Neural cell (in vitro differentiated cells): Measurements from ENCODE around the gene TRAPPC1. TPM values are rescaled to one million over a fixed set of nuclear protein-coding genes. Genes with fewer than 3 reads are reported as not detected.

ENCODE experiments used
- H2AFZ ChIP-seq: fragments of 200-600, 300-800 bp; sonication (generic), shearing (Covaris generic); 2 replicates; pipeline ENCODE4 v1.6.0; 2014; ENCODE audit warnings: low read depth, mild to moderate bottlenecking, antibody characterized with exemption, low read length, moderate library complexity
- H3F3A ChIP-seq: fragments of 200-600 bp; shearing (Covaris generic); 2 replicates; pipeline ENCODE4 v1.6.1; 2016; ENCODE audit warnings: mild to moderate bottlenecking, moderate library complexity, mixed read lengths, antibody characterized with exemption, low read length; ENCODE audit not compliant: insufficient read depth, poor library complexity, severe bottlenecking
- H3K27ac ChIP-seq: fragments of 200-600, 300-800 bp; sonication (generic), shearing (Covaris generic); 2 replicates; pipeline ENCODE4 v1.5.1; 2014; ENCODE audit warnings: mild to moderate bottlenecking, low read length, moderate library complexity
- H3K27me3 ChIP-seq: fragments of 300-800, 200-600 bp; sonication (generic), shearing (Covaris generic); 2 replicates; pipeline ENCODE4 v1.6.0; 2014; ENCODE audit warnings: mild to moderate bottlenecking, low read depth, low read length, moderate library complexity; ENCODE audit not compliant: insufficient read depth
- H3K36me3 ChIP-seq: fragments of 300-800, 200-600 bp; sonication (generic), shearing (Covaris generic); 2 replicates; pipeline ENCODE4 v1.5.1; 2014; ENCODE audit warnings: mild to moderate bottlenecking, antibody characterized with exemption, low read length, moderate library complexity; ENCODE audit not compliant: insufficient read depth
- H3K4me2 ChIP-seq: fragments of 300-800, 200-600 bp; sonication (generic), shearing (Covaris generic); 2 replicates; pipeline ENCODE4 v1.6.0; 2014; ENCODE audit warnings: mild to moderate bottlenecking, low read length
- H3K4me3 ChIP-seq: fragments of 300-800, 200-600 bp; sonication (generic), shearing (Covaris generic); 2 replicates; pipeline ENCODE4 v1.5.1; 2014; ENCODE audit warnings: mild to moderate bottlenecking, low read length, moderate library complexity
- H3K79me2 ChIP-seq: fragments of 200-600 bp; shearing (Covaris generic); replicated peaks from 2 replicates; pipeline ENCODE4 v1.6.0; 2014; ENCODE audit warnings: mild to moderate bottlenecking, low read length, moderate library complexity; ENCODE audit not compliant: insufficient read depth
- H3K9ac ChIP-seq: fragments of 300-800, 200-600 bp; sonication (generic), shearing (Covaris generic); 2 replicates; pipeline ENCODE4 v1.6.1; 2016; ENCODE audit warnings: mild to moderate bottlenecking, low read length, mixed read lengths
- H3K9me2 ChIP-seq: fragments of 200-600 bp; shearing (Covaris generic); 2 replicates; pipeline ENCODE4 v1.6.1; 2016; ENCODE audit warnings: mild to moderate bottlenecking, low read length, mixed read lengths; ENCODE audit not compliant: insufficient read depth
- H3K9me3 ChIP-seq: fragments of 200-600, 300-800 bp; sonication (generic), shearing (Covaris generic); 2 replicates; pipeline ENCODE4 v1.6.1; 2016; ENCODE audit warnings: mild to moderate bottlenecking, mixed run types, low read length, moderate library complexity, mixed read lengths
- H4K20me1 ChIP-seq: fragments of 200-600 bp; shearing (Covaris generic); 2 replicates; pipeline ENCODE4 v1.6.1; 2016; ENCODE audit warnings: mild to moderate bottlenecking, mixed run types; ENCODE audit not compliant: insufficient read depth
- CTCF ChIP-seq: fragments of 450-650 bp; IDR thresholded peaks from 2 replicates; pipeline ENCODE4 v1.5.1; 2014; ENCODE audit warnings: antibody characterized with exemption, mild to moderate bottlenecking, moderate library complexity; ENCODE audit not compliant: poor library complexity, severe bottlenecking
- EP300 ChIP-seq: fragments of 450-650 bp; conservative IDR thresholded peaks from 2 replicates; pipeline ENCODE4 v1.6.1; 2014; ENCODE audit warnings: antibody characterized with exemption, mild to moderate bottlenecking, moderate library complexity; ENCODE audit not compliant: poor library complexity, severe bottlenecking
- EZH2 ChIP-seq: fragments of 200-600, 300-800 bp; shearing (Covaris generic), sonication (generic); IDR thresholded peaks from 2 replicates; pipeline ENCODE4 v1.6.1; 2014; ENCODE audit warnings: antibody characterized with exemption, low read length, borderline replicate concordance, mild to moderate bottlenecking; ENCODE audit not compliant: insufficient read depth, poor library complexity, severe bottlenecking
- MXI1 ChIP-seq: fragments of 450-650 bp; conservative IDR thresholded peaks from 2 replicates; pipeline ENCODE4 v1.6.1; 2014; ENCODE audit warnings: antibody characterized with exemption, mild to moderate bottlenecking; ENCODE audit not compliant: poor library complexity, severe bottlenecking
- POLR2AphosphoS5 ChIP-seq: IDR thresholded peaks from 2 replicates; pipeline ENCODE4 v1.6.1; 2012
- RAD21 ChIP-seq: fragments of 450-650 bp; conservative IDR thresholded peaks from 2 replicates; pipeline ENCODE4 v1.6.1; 2014; ENCODE audit warnings: antibody characterized with exemption, mild to moderate bottlenecking, moderate library complexity
- REST ChIP-seq: IDR thresholded peaks from 2 replicates; pipeline ENCODE4 v1.6.1; 2012; ENCODE audit warnings: borderline replicate concordance
- SMC3 ChIP-seq: fragments of 450-650 bp; conservative IDR thresholded peaks from 2 replicates; pipeline ENCODE4 v1.6.1; 2014; ENCODE audit warnings: antibody characterized with exemption, mild to moderate bottlenecking, moderate library complexity; ENCODE audit not compliant: poor library complexity
- TAF1 ChIP-seq: IDR thresholded peaks from 2 replicates; pipeline ENCODE4 v1.6.1; 2012; ENCODE audit warnings: low read depth
- polyA plus RNA-seq: library from polyadenylated mRNA; depleted of rRNA; stranded (reverse); fragments of >200 nt; gene quantifications from 2 replicates; pipeline ENCODE4 v1.2.3, GENCODE V29; 2014

Gene TRAPPC1
- polyA plus RNA-seq, 1 donor from 2014 or later, result 34.0 TPM

GRCh38 chr17:7882068-7882467, 49.7 kb downstream of the TRAPPC1 start:
- no peaks in the 10 kb centered on the region for H3K9me3 ChIP-seq
- H2AFZ ChIP-seq, result no peak overlapping the region
- H3K4me3 ChIP-seq, result peak overlapping the region; percentile 58
- peaks cover 32% of the 10 kb centered on the region for H3K79me2 ChIP-seq
- TF ChIP-seq TAF1 (no peak), RAD21 (no peak), EP300 (no peak), REST (no peak), MXI1 (no peak), SMC3 (no peak), POLR2AphosphoS5 (no peak), CTCF (no peak), EZH2 (no peak)
- peaks cover 5% of the 10 kb centered on the region for H3F3A ChIP-seq
- H3K9me2 ChIP-seq, result no peaks in the 10 kb centered on the region
- no peaks in the 10 kb centered on the region for H3K36me3 ChIP-seq
- H4K20me1 ChIP-seq, result no peaks in the 10 kb centered on the region
- H3K27me3 ChIP-seq, result no peaks in the 10 kb centered on the region
- H3K27ac ChIP-seq, result peak overlapping the region; percentile 97
- H3K4me2 ChIP-seq, result no peak overlapping the region
- H3K9ac ChIP-seq, result peak overlapping the region; percentile 100

DNA sequence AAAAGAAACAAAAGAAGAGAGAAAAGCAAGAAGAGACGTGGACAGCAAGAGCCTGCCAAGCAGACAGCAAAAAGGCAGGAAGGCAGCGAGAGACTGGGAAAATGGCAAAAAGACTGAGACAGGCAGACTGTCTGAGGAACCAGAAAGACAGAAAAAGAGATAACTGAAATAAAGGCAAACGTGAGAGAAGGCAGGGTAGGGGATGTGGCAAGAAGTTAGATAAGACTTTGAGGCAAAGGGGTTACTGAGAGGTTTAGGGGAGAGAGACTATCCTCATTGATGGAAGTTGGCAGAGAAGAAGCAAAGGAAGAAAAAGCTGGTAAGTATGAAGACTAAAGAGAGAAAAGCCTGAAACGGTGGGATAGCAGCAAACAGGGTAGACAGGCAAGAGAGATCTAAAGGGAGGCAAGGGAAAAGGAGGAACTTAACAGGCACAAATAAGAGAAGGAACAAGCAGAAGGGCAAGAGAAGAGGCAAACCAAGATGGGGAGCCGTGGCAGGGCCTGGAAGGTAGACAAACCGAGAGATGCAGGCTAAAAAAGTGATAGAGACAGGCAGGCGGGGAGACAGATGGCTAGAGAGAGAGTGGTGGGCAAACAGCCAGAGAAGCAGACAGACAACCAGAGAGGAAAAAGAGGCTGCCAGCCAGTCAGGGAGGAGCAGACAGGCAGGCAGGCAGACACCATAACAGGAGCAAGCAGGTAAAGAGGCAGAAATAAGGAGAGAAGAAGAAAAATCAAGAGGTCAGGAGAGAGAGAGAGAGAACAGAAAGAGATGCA, 50.3 kb downstream of the TRAPPC1 start:
- no peaks in the 10 kb centered on the region for H3K27me3 ChIP-seq
- peak overlapping the region; percentile 97 for H3K27ac ChIP-seq
- no peak overlapping the region for H3K4me2 ChIP-seq
- peaks cover 30% of the 10 kb centered on the region for H3K79me2 ChIP-seq
- no peaks in the 10 kb centered on the region for H3K9me2 ChIP-seq
- no peaks in the 10 kb centered on the region for H3K9me3 ChIP-seq
- H3K36me3 ChIP-seq, result no peaks in the 10 kb centered on the region
- no peaks in the 10 kb centered on the region for H4K20me1 ChIP-seq
- no peak overlapping the region for H2AFZ ChIP-seq
- peak overlapping the region; percentile 100 for H3K9ac ChIP-seq
- peaks cover 5% of the 10 kb centered on the region for H3F3A ChIP-seq
- TF ChIP-seq POLR2AphosphoS5, result no peak
- no peak for TF ChIP-seq CTCF
- TF ChIP-seq MXI1, result no peak
- no peak for TF ChIP-seq REST
- no peak for TF ChIP-seq SMC3
- no peak for TF ChIP-seq EZH2
- TF ChIP-seq TAF1, result no peak
- TF ChIP-seq EP300, result no peak
- TF ChIP-seq RAD21, result no peak
- peak overlapping the region; percentile 58 for H3K4me3 ChIP-seq
